OCI-LY1 (cell line): ENCODE measurements around the gene ELL2.

Experiments used
- CTCF ChIP-seq: fragments of 200-600 bp; sonication (generic), shearing (Covaris generic); IDR thresholded peaks from 2 replicates; pipeline ENCODE4 v1.5.1; 2017; ENCODE audit warnings: mild to moderate bottlenecking, antibody characterized with exemption, low read length, moderate library complexity, mixed read lengths
- EZH2 ChIP-seq: fragments of 200-600 bp; sonication (generic), shearing (Covaris generic); IDR thresholded peaks from 2 replicates; pipeline ENCODE4 v1.8.0; 2017; ENCODE audit warnings: borderline replicate concordance, mixed run types, mild to moderate bottlenecking, antibody characterized with exemption, low read length, moderate library complexity, mixed read lengths

DNA sequence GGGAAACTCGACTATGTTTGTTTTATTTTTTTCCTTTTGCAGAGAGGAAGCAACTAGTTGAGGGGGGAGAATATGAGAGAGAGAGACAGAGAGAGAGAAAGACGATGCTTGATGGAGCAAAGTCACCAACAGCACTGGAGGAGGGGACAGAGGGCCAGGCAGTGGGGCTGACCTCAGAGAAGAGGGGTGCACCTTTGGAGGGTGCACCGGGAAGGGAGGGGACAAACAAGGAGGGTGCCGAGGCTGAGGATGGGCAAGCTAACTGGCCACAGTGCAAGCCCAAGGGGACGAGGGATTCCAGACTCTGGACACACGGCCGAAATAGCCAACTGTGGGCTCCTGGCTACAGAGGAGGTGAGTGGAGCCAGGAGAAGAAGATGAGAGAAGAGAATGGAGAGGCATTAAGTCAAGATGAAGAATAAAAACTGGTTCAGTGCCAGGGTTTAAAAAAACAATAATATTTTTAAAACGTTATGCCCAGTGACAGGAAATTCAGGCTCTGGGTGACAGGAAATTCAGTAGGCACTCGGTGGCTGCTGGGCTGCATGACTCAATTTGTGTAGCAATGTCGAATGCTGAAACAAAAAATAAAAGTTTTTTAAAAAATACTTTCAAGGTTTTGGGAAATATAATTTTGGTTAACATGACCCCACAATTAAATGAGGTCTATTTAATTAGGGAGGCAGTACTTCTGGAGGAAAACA, 125.8 kb downstream of the ELL2 start:
- TF ChIP-seq CTCF (no peak), EZH2 (no peak)
